ENCODE measurements around the gene GLRX3.

- no peak for TF ChIP-seq CTCF (IDR thresholded peaks at IDR 0.05)
- TF ChIP-seq POLR2A (IDR thresholded peaks at IDR 0.05) = no peak
These were observed 38.1 kb downstream of the GLRX3 start for GRCh38 chr10:130174328-130174727.
